ENCODE measurements around the gene VTI1A. TPM values are rescaled to one million over a fixed set of nuclear protein-coding genes. Genes with fewer than 3 reads are reported as not detected.

The VTI1A gene
- total RNA-seq, 1 donor from 2014 or later: 22.7 TPM

DNA sequence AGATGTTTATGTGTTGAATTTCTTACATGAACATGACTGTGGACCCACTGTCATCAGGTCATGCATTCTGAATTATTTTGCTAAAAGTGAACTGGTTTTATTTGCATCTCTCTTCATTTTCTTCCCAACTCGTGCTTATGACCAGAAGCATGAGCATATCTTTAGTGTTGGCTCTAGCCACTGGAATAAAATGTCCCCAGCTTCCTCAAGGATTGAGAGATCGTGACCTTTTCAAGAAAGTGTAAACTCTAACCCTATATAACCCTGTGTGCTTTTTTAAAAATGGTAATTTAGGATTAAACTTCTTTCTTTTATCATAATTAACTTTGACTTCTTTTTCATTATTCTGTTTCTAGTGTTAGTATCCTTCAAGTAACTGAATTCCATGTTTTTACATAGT is 55.5 kb downstream of the VTI1A start:
- no peak overlapping the region for H3K27ac Mint-ChIP-seq (ENCODE audit: unreplicated experiment)
- peaks cover 4% of the 10 kb centered on the region for H3K36me3 Mint-ChIP-seq (ENCODE audit: low read depth)
- TF ChIP-seq CTCF (IDR thresholded peaks at IDR 0.05): no peak

DNA sequence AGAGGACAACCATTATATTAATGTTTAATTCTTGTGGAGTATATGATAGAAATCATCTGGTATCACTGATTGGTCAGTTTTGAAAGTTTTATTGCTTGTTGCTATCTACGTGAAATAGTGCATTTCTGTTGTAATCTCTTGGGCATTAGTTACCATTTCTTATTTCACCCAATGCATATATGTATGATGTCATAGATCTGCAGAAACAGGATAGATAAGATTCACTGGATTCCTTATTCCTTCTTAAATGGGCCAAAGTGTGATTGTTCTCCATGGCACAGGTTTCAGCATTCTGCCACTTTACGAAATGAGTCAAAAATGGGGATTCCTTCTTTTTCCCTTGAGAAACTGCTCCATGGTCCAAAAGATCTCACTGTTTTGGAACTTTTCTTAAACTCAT is 56.6 kb downstream of the VTI1A start:
- no peak for DNase-seq (ENCODE audit: low spot score)
- Mint-ChIP-seq H3K4me3 (ENCODE audit: unreplicated experiment) (no peak overlapping the region), H3K36me3 (ENCODE audit: low read depth) (peaks cover 4% of the 10 kb centered on the region), H3K27ac (ENCODE audit: unreplicated experiment) (no peak overlapping the region), H3K9me3 (ENCODE audit: low read depth) (no peaks in the 10 kb centered on the region), H3K27me3 (ENCODE audit: low read depth) (no peaks in the 10 kb centered on the region), H3K4me1 (ENCODE audit: low read depth) (peaks cover 3% of the 10 kb centered on the region)
- no peak for TF ChIP-seq CTCF (IDR thresholded peaks at IDR 0.05)

More for the DNA sequence above, 55.5 kb downstream of the VTI1A start:
- DNase-seq (ENCODE audit: low spot score): no peak
- Mint-ChIP-seq H3K4me3 (ENCODE audit: unreplicated experiment) (no peak overlapping the region), H3K4me1 (ENCODE audit: low read depth) (no peaks in the 10 kb centered on the region), H3K9me3 (ENCODE audit: low read depth) (no peaks in the 10 kb centered on the region), H3K27me3 (ENCODE audit: low read depth) (no peaks in the 10 kb centered on the region)

- no peak overlapping the region for H3K4me3 Mint-ChIP-seq (ENCODE audit: unreplicated experiment)
- H3K4me1 Mint-ChIP-seq (ENCODE audit: low read depth): peaks cover 3% of the 10 kb centered on the region
- DNase-seq (ENCODE audit: low spot score): no peak
- H3K9me3 Mint-ChIP-seq (ENCODE audit: low read depth): no peaks in the 10 kb centered on the region
- H3K36me3 Mint-ChIP-seq (ENCODE audit: low read depth): no peaks in the 10 kb centered on the region
- no peak for TF ChIP-seq CTCF (IDR thresholded peaks at IDR 0.05)
- no peaks in the 10 kb centered on the region for H3K27me3 Mint-ChIP-seq (ENCODE audit: low read depth)
- H3K27ac Mint-ChIP-seq (ENCODE audit: unreplicated experiment): no peak overlapping the region
These were observed 60.0 kb downstream of the VTI1A start for GRCh38 chr10:112507046-112507445.

- H3K9me3 Mint-ChIP-seq (ENCODE audit: low read depth): peaks cover 6% of the 10 kb centered on the region
- no peak for DNase-seq (ENCODE audit: low spot score)
- H3K4me3 Mint-ChIP-seq (ENCODE audit: unreplicated experiment): no peak overlapping the region
- H3K36me3 Mint-ChIP-seq (ENCODE audit: low read depth): no peaks in the 10 kb centered on the region
- TF ChIP-seq CTCF (IDR thresholded peaks at IDR 0.05): no peak
- H3K27ac Mint-ChIP-seq (ENCODE audit: unreplicated experiment): no peak overlapping the region
- no peaks in the 10 kb centered on the region for H3K27me3 Mint-ChIP-seq (ENCODE audit: low read depth)
- peaks cover 3% of the 10 kb centered on the region for H3K4me1 Mint-ChIP-seq (ENCODE audit: low read depth)
These were observed 61.0 kb downstream of the VTI1A start for GRCh38 chr10:112507988-112508387.

- Mint-ChIP-seq H3K27ac (ENCODE audit: unreplicated experiment) (no peak overlapping the region), H3K27me3 (ENCODE audit: low read depth) (no peaks in the 10 kb centered on the region), H3K4me3 (ENCODE audit: unreplicated experiment) (no peak overlapping the region), H3K4me1 (ENCODE audit: low read depth) (peaks cover 3% of the 10 kb centered on the region), H3K9me3 (ENCODE audit: low read depth) (peaks cover 11% of the 10 kb centered on the region), H3K36me3 (ENCODE audit: low read depth) (no peaks in the 10 kb centered on the region)
- TF ChIP-seq CTCF (IDR thresholded peaks at IDR 0.05): no peak
- no peak for DNase-seq (ENCODE audit: low spot score)
These were observed 62.7 kb downstream of the VTI1A start for GRCh38 chr10:112509558-112510291.
